Brain microvascular endothelial cell (primary cell): Measurements from ENCODE around the gene GLCCI1.

Source experiments
- DNase-seq: peaks from one replicate; pipeline ENCODE4 v3.0.0-alpha.2; 2020
- H3K27ac ChIP-seq: fragments of 250-450 bp; sonication (Bioruptor Pico); 2 replicates; pipeline ENCODE4 v1.5.1; 2020; ENCODE audit warnings: mild to moderate bottlenecking, moderate library complexity
- H3K27me3 ChIP-seq: fragments of 250-450 bp; sonication (Bioruptor Pico); replicated peaks from 2 replicates; pipeline ENCODE4 v1.5.1; 2020; ENCODE audit warnings: mild to moderate bottlenecking
- H3K36me3 ChIP-seq: fragments of 250-450 bp; sonication (Bioruptor Pico); replicated peaks from 2 replicates; pipeline ENCODE4 v1.5.1; 2020; ENCODE audit warnings: mild to moderate bottlenecking
- H3K4me3 ChIP-seq: 2 replicates; pipeline ENCODE4 v1.5.1; 2011; ENCODE audit warnings: low read depth, mild to moderate bottlenecking, control low read depth, low read length, moderate library complexity
- CTCF ChIP-seq: IDR thresholded peaks from 2 replicates; pipeline ENCODE4 v1.5.1; 2011; ENCODE audit warnings: low read depth, mild to moderate bottlenecking, moderate library complexity, low read length, control low read depth, inconsistent platforms; ENCODE audit errors: missing control alignments
- in situ Hi-C: cut with HindIII; loops from 2 replicates; pipeline ENCODE4 v1.10.0; 2017; ENCODE audit warnings: low sequenced_read_pairs, low pct_ligation_motif_present

The GLCCI1 gene

GRCh38 chr7:7933915-7934526, 34.6 kb upstream of the GLCCI1 start:
- Histone ChIP-seq H3K36me3 (no peaks in the 10 kb centered on the region), H3K4me3 (no peak overlapping the region), H3K27ac (no peak overlapping the region), H3K27me3 (no peaks in the 10 kb centered on the region)
- in situ Hi-C loops: no loop called here
- no peak for DNase-seq
- TF ChIP-seq CTCF: no peak

- Histone ChIP-seq H3K27me3 (no peaks in the 10 kb centered on the region), H3K4me3 (no peak overlapping the region), H3K36me3 (no peaks in the 10 kb centered on the region), H3K27ac (no peak overlapping the region)
- no peak for DNase-seq
- in situ Hi-C loops: no loop called here
- TF ChIP-seq CTCF: no peak
Observed at GRCh38 chr7:7934945-7935344, 33.7 kb upstream of the GLCCI1 start.

GRCh38 chr7:7938471-7938870, 30.1 kb upstream of the GLCCI1 start:
- Histone ChIP-seq H3K27me3 (no peaks in the 10 kb centered on the region), H3K27ac (no peak overlapping the region), H3K4me3 (no peak overlapping the region), H3K36me3 (no peaks in the 10 kb centered on the region)
- DNase-seq: no peak
- in situ Hi-C loops: no loop called here
- TF ChIP-seq CTCF: no peak

DNA sequence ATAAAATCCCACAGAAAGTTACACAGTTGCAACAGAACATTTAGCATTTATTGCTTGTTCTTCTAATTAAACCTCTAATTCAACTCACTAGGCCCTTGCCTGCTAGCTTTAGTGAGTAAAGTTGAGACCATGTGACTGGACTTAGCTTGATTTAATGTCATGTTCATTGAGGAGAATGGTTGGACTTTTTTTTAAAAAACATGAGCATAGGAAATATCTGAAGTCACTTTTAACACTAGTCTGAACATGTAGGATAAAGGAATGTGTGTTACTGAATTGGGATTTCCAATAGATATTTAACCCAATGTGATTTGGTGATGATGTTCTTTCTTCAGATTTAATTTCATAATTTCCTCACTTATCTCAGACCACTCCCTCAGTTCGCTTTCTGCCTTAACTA, 24.6 kb upstream of the GLCCI1 start:
- TF ChIP-seq CTCF: no peak
- Histone ChIP-seq H3K27me3 (no peaks in the 10 kb centered on the region), H3K4me3 (no peak overlapping the region), H3K27ac (no peak overlapping the region), H3K36me3 (no peaks in the 10 kb centered on the region)
- no peak for DNase-seq
- in situ Hi-C loops: no loop called here

GRCh38 chr7:7944619-7945282, 23.8 kb upstream of the GLCCI1 start:
- in situ Hi-C loops: no loop called here
- no peak overlapping the region for H3K4me3 ChIP-seq
- no peak for DNase-seq

More at GRCh38 chr7:7944619-7945282, 23.8 kb upstream of the GLCCI1 start:
- Histone ChIP-seq H3K27ac (no peak overlapping the region), H3K27me3 (no peaks in the 10 kb centered on the region), H3K36me3 (no peaks in the 10 kb centered on the region)
- TF ChIP-seq CTCF: no peak
